Non-pigmented ciliary epithelial cell (primary cell): ENCODE results near the gene TEN1.
"Not testable (repeated sequence)": the region's sequence is repeated elsewhere in the genome, so short reads cannot be mapped to it uniquely, and the experiment has no call there.

ENCODE experiments used
- DNase-seq: peaks from one replicate; pipeline ENCODE4 v3.0.0-alpha.2; 2010; ENCODE audit warnings: low read depth

The TEN1 gene

GRCh38 chr17:76025294-76025693, 46.3 kb downstream of the TEN1 start:
- no peak for DNase-seq

- no peak for DNase-seq
These were observed 47.7 kb downstream of the TEN1 start for GRCh38 chr17:76026714-76027158.

DNA sequence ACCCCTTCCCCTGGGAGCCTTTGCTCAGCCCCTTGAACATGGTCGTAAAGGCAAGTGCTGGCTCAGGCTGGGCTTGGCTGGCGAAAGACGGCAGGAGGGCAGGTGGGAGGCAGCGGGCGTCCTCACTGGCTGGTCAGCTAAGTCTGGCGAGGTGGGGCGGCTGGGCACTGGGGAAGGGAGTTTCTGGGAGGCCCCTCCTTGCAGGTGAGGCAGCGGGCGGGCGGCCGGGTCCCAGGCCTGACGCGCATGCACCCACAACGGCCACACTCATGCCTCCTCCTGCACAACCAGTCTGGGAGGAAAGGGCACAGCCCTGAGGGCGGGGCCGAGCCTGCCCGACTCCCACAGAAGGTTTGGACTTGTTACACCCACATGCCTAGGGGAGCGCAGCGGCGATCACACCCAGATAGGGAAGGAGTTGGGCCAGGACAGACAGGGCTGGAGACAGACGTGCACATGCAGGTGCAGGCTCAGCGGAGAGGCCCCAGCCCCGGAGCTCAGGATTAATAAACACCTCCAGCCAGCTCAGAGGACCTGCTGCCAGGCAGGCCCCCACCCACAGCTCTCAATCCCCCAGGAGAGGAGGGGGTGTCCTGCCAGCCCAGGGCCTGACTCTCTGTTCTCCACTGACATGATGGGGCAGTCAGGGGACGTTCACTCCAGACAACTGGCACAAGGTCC, 48.3 kb downstream of the TEN1 start, which contains the start of gene EVPL:
EVPL (minus strand) TSS at position 148 of the 681 bp plus-strand sequence; CDS start at position 40, 108 bp downstream.
- DNase-seq: no peak

GRCh38 chr17:76032073-76032779, 53.2 kb downstream of the TEN1 start:
- DNase-seq: no peak

- no peak for DNase-seq
These were observed 53.7 kb downstream of the TEN1 start for GRCh38 chr17:76032780-76033108.

DNA sequence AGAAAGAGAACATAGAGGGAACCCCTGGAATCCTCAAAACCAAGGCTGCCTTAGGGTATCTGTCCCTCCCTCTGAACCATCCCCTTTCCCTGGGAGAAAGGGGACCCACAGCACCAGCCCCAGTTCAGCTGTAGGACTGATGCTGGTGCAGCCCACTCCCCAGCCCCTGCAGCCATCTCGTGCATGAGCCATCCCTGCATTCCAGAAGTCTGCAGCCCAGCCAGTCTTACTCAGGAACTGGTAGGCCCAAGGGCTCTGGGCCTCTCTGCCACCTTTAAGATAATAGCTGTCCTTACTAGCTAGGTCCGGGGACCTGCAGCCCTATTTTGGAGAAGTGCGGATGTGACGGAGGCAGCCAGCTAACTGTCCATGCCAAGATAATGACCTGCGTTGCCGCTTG, 54.1 kb downstream of the TEN1 start:
- DNase-seq: no peak

GRCh38 chr17:76034428-76035350, 55.6 kb downstream of the TEN1 start:
- no peak for DNase-seq

DNA sequence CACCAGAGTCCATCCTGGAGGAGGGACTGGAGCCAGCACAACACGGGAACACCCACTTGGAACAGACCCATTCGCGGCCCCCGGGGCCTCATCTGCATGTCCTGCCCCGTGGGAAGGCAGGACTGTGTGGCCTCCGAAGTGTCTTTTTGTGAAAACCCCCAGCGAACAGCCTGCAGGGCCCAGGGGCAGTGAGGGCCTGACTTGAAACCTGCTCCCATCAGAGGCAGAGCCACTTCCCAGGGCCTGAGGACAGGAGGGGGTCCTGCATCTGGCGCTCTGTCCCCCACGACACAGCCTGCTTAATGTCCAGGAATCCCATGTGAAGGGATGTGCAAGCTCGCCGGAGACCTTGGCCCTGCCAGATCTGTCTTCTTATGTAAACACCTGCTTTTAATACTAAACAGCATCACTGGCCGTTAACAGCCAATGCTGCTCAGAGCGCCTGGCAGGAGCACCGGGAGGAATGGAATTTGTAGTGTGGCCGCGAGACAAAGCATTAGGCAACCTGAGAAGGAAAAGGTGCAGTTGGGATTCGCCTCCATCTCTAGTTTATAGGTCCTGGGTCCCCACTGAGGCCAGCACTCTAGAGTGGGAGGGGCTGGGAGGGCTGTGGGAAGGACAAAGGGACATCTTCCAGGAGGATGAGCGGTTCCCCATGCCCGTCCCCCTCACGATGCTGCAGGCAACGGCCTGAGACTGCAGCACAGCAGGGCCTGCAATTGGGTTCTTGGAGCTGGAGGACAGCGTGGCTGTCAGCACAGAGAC, 57.6 kb downstream of the TEN1 start:
- DNase-seq: no peak

DNA sequence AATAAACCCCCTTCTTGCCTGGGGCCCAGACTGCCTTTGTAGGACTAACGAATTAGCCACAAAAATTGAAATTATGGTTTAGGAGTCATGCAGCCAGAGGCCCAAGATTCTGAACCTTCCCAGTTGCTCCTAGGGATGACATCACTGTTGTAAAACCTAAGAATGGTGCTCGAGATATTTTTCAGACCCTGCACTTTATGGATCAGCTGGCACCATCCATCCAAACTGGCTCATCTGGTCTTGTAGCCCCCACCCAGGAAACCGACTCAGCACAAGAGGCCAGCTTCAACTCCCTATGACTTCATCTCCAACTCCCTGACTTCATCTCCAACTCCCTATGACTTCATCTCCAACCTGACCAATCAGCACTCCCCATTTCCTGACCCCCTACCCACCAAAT, 59.0 kb downstream of the TEN1 start:
- DNase-seq: no peak

GRCh38 chr17:76039121-76039520, 60.1 kb downstream of the TEN1 start:
- DNase-seq: no peak

- no peak for DNase-seq
These were observed 61.3 kb downstream of the TEN1 start for GRCh38 chr17:76040376-76040775.

DNA sequence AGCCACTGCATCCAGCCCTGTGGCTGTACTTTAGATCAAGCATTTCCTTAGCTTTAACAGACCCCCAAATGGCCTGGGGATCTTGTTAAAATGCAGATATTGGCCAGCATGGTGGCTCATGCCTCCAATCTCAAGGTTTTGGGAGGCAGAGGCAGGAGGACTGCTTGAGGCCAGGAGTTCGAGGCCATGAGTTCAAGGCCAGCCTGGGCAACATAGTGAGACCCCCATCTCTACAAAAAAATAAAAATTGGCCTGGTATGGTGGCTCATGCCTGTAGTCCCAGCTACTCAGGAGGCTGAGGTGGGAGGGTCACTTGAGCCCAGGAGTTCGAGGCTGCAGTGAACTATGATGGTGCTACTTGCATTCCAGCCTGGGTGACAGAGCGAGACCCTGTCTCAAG, 63.8 kb downstream of the TEN1 start:
- not testable (repeated sequence) for DNase-seq

DNA sequence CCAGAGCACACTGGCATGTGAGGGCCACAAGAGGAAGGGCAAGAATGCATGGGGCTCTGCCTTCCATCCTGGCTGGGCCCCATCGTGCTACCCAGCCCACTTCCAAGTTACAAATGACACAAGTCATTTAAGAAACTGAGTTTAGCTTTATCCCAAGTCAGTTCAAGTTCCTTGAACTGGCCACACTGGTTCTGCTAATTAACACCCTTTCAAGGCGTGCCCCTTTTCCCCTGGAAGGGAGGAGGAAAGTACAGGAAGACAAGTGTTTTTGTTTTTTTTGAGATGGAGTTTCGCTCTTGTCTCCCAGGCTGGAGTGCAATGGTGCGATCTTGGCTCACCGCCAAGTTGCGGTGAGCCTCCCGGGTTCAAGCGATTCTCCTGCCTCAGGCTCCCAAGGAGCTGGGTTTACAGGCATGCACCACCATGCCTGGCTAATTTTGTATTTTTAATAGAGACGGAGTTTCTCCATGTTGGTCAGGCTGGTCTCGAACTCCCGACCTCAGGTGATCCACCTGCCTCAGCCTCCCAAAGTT, 65.5 kb downstream of the TEN1 start:
- DNase-seq: not testable (repeated sequence)

DNA sequence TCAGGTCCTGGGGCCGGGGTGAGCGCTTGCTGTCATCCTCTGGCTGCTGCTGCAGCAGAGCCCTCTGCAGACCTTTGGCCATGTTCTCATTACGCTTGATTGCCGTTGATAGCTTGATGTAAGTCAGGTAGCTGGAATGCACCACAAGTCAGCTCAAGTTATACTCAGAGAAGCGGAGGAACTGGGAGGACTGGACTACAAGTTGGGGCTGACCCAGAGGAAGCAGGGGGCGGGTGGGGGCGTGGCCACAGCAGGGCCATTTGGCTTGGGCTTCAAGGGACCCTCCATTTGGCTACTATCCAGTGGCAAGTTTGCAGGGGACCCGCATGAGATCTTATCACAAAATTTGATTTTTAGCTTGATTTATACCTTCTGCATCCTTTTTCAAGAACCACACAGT, 67.0 kb downstream of the TEN1 start:
- DNase-seq: peak; percentile 70

- DNase-seq: no peak
These were observed 69.1 kb downstream of the TEN1 start for GRCh38 chr17:76048025-76048605.

GRCh38 chr17:76048711-76049110, 69.7 kb downstream of the TEN1 start:
- peak; percentile 52 for DNase-seq

DNA sequence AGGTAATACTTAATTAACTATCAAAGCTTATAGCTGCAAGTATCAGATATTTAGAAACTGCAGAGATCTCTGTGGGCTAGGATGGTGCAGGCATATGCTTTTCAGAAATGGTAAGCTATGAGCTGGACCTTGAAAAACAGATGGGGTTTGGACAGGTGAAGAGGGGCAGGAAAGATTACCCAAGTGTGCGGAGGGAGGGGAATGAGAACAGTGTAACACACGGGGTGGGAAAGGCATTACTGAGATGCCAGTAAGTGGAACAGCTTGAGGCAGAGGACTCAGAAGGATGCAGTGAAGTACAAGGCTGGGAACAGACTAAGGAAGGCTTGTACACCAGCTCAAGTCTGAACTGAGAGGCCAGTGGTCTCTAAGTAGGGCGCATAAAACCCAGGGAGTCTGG, 70.2 kb downstream of the TEN1 start:
- no peak for DNase-seq

- no peak for DNase-seq
These were observed 70.9 kb downstream of the TEN1 start for GRCh38 chr17:76049836-76050537.
